Nephron (organoid): ENCODE results near the gene PORCN.
"Not testable (repeated sequence)": the region's sequence is repeated elsewhere in the genome, so short reads cannot be mapped to it uniquely, and the experiment has no call there.

ENCODE experiments used
- H3K27ac Mint-ChIP-seq, 3 experiments: 2 replicates each; pipeline ENCODE4 v1.8.0; 2020; ENCODE audit warnings: mixed read lengths in 3 of 3, mild to moderate bottlenecking in 2 of 3, moderate library complexity in 1 of 3
- H3K27me3 Mint-ChIP-seq: 2 replicates; pipeline ENCODE4 v1.8.0; 2021; ENCODE audit warnings: low read depth, mild to moderate bottlenecking, moderate library complexity, mixed read lengths
- H3K36me3 Mint-ChIP-seq: 2 replicates; pipeline ENCODE4 v1.8.0; 2020; ENCODE audit warnings: low read depth, mixed read lengths
- H3K4me1 Mint-ChIP-seq: 2 replicates; pipeline ENCODE4 v1.8.0; 2020; ENCODE audit warnings: mixed read lengths
- H3K4me3 Mint-ChIP-seq, 3 experiments: 2 replicates each; pipeline ENCODE4 v1.8.0; 2020; ENCODE audit warnings: mild to moderate bottlenecking in 3 of 3, mixed read lengths in 3 of 3, moderate library complexity in 2 of 3
- H3K9me3 Mint-ChIP-seq: 2 replicates; pipeline ENCODE4 v1.8.0; 2020; ENCODE audit warnings: mixed read lengths
- CTCF ChIP-seq, 3 experiments: fragments of 200-600 bp; sonication (generic); IDR thresholded peaks; one replicate each; pipeline ENCODE4 v1.5.0; 2021; ENCODE audit warnings: antibody characterized with exemption in 3 of 3; ENCODE audit not compliant: unreplicated experiment in 3 of 3

PORCN gene

GRCh38 chrX:48514126-48514806, 5.5 kb downstream of the PORCN start:
- H3K4me1 Mint-ChIP-seq, result no peaks in the 10 kb centered on the region
- H3K4me3 Mint-ChIP-seq, result no peak overlapping the region
- no peaks in the 10 kb centered on the region for H3K27me3 Mint-ChIP-seq
- peaks cover 4% of the 10 kb centered on the region for H3K36me3 Mint-ChIP-seq
- peaks cover 16% of the 10 kb centered on the region for H3K9me3 Mint-ChIP-seq
- no peak for TF ChIP-seq CTCF (IDR thresholded peaks at IDR 0.05; ENCODE audit: unreplicated experiment in 3 of 3)
- H3K27ac Mint-ChIP-seq, result no peak overlapping the region

GRCh38 chrX:48514868-48515460, 6.2 kb downstream of the PORCN start:
- Mint-ChIP-seq H3K9me3 (peaks cover 15% of the 10 kb centered on the region), H3K4me3 (no peak overlapping the region), H3K27me3 (no peaks in the 10 kb centered on the region), H3K27ac (no peak overlapping the region), H3K4me1 (no peaks in the 10 kb centered on the region), H3K36me3 (peaks cover 4% of the 10 kb centered on the region)
- no peak for TF ChIP-seq CTCF (IDR thresholded peaks at IDR 0.05; ENCODE audit: unreplicated experiment in 3 of 3)

DNA sequence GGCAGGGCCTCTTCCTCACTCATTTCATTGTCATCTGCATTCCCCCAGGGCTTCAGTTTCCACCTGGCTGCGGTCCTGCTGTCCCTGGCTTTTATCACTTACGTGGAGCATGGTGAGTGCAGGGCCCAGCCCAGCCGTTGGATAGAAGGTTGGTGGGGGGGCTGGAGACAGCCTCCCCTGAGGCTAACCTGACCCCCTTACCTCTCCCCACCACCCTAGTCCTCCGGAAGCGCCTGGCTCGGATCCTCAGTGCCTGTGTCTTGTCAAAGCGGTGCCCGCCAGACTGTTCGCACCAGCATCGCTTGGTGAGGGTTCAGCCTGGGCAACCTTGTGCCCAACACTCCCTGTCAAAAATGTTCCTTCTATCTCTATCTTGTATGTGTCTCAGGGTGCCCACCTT, 7.0 kb downstream of the PORCN start:
- H3K27ac Mint-ChIP-seq, result no peak overlapping the region
- no peaks in the 10 kb centered on the region for H3K27me3 Mint-ChIP-seq

DNA sequence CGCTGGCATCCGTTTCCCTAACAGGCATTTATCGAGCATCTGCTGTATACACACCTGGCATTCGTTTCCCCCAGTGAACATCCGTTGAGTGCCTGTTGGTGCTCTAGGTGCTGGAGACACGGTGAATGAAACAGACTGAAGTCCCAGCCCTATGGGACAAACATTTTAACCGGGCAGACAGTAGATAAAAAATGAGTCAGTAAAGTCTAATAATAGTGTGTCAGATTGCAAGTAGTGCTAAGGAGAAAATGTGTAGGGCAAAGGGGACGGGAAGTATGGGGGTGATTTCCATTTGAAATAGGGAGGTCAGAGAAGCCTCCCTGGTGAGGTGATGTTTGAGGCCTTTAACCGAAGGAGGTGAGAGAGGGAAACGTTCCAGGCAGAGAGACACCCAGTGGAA, 7.5 kb downstream of the PORCN start:
- Mint-ChIP-seq H3K36me3 (peaks cover 4% of the 10 kb centered on the region), H3K9me3 (peaks cover 18% of the 10 kb centered on the region), H3K27me3 (no peaks in the 10 kb centered on the region), H3K4me1 (no peaks in the 10 kb centered on the region), H3K27ac (no peak overlapping the region), H3K4me3 (no peak overlapping the region)
- TF ChIP-seq CTCF (IDR thresholded peaks at IDR 0.05; ENCODE audit: unreplicated experiment in 3 of 3), result no peak

More for the DNA sequence above, 7.0 kb downstream of the PORCN start:
- peaks cover 17% of the 10 kb centered on the region for H3K9me3 Mint-ChIP-seq
- H3K4me1 Mint-ChIP-seq, result no peaks in the 10 kb centered on the region
- H3K4me3 Mint-ChIP-seq, result no peak overlapping the region
- no peak for TF ChIP-seq CTCF (IDR thresholded peaks at IDR 0.05; ENCODE audit: unreplicated experiment in 3 of 3)
- peaks cover 4% of the 10 kb centered on the region for H3K36me3 Mint-ChIP-seq

DNA sequence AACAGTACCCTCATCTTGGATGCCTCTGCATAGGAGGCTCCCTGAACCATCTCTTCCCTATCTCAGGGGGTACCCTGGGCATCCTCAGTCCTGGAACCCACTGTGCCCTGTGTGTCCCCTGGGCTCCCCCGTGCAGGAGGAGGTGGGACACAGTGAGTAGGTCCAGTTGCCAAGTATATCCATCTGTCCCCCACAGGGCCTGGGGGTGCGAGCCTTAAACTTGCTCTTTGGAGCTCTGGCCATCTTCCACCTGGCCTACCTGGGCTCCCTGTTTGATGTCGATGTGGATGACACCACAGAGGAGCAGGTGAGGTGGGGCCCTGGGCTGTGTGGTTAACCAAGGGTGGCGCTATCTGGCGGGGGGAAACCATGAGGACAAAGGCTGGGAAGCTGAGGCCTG, 8.2 kb downstream of the PORCN start:
- H3K27ac Mint-ChIP-seq, result no peak overlapping the region
- H3K27me3 Mint-ChIP-seq, result no peaks in the 10 kb centered on the region
- peaks cover 4% of the 10 kb centered on the region for H3K36me3 Mint-ChIP-seq
- peaks cover 15% of the 10 kb centered on the region for H3K9me3 Mint-ChIP-seq
- TF ChIP-seq CTCF (IDR thresholded peaks at IDR 0.05; ENCODE audit: unreplicated experiment in 3 of 3), result no peak
- no peaks in the 10 kb centered on the region for H3K4me1 Mint-ChIP-seq
- H3K4me3 Mint-ChIP-seq, result no peak overlapping the region

- H3K4me3 Mint-ChIP-seq, H3K27ac Mint-ChIP-seq, H3K4me1 Mint-ChIP-seq, H3K9me3 Mint-ChIP-seq, H3K27me3 Mint-ChIP-seq, H3K36me3 Mint-ChIP-seq: not testable (repeated sequence)
Measured at GRCh38 chrX:48519481-48519880, 10.7 kb downstream of the PORCN start.
